SU-DHL-6 (cell line): ENCODE data around the gene TMEM14A.

Source experiments
- EZH2phosphoT487 ChIP-seq: fragments of 200-600 bp; sonication (generic), shearing (Covaris generic); conservative IDR thresholded peaks from 2 replicates; pipeline ENCODE4 v1.6.1; 2018; ENCODE audit warnings: mild to moderate bottlenecking, antibody characterized with exemption, low read length, moderate library complexity, mixed read lengths
- TF ChIP-seq, protein P1 (sequence below): fragments of 200-600 bp; sonication (generic); IDR thresholded peaks from one replicate; pipeline ENCODE4 v1.5.1; 2017; ENCODE audit warnings: antibody characterized with exemption, mild to moderate bottlenecking, low read length, moderate library complexity; ENCODE audit not compliant: insufficient read depth, poor library complexity, severe bottlenecking

DNA sequence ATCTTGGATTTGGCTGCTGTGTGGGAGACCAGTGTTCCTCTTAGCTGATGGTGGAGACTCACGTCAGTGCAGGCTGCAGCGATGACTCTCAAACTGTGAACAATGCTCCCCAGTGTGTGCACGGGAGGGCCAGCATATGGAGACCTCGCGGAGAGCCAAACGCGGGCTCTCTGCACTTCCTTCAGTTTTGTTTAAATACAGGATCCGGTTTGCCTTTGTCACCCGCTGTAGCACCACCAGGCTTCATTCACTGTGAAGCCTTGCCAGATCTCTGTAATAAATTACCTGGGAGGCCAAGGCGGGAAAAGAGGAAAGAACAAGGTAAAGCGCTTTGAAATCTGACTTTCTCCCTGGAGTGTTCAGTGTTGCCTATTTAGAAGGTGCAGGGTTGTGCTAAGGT lies 30.7 kb upstream of the TMEM14A start:
- no peak for TF ChIP-seq EZH2phosphoT487
- TF ChIP-seq, protein P1, sequence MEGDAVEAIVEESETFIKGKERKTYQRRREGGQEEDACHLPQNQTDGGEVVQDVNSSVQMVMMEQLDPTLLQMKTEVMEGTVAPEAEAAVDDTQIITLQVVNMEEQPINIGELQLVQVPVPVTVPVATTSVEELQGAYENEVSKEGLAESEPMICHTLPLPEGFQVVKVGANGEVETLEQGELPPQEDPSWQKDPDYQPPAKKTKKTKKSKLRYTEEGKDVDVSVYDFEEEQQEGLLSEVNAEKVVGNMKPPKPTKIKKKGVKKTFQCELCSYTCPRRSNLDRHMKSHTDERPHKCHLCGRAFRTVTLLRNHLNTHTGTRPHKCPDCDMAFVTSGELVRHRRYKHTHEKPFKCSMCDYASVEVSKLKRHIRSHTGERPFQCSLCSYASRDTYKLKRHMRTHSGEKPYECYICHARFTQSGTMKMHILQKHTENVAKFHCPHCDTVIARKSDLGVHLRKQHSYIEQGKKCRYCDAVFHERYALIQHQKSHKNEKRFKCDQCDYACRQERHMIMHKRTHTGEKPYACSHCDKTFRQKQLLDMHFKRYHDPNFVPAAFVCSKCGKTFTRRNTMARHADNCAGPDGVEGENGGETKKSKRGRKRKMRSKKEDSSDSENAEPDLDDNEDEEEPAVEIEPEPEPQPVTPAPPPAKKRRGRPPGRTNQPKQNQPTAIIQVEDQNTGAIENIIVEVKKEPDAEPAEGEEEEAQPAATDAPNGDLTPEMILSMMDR: no peak
